Esophagus (tissue), 2 donors: Measurements from ENCODE around the gene PRAMEF20. TPM values are rescaled to one million over a fixed set of nuclear protein-coding genes. Genes with fewer than 3 reads are reported as not detected.
"Not testable (repeated sequence)": the region's sequence is repeated elsewhere in the genome, so short reads cannot be mapped to it uniquely, and the experiment has no call there.

ENCODE experiments used
- H3K27ac ChIP-seq, 2 donors: one replicate each; pipeline ENCODE4 v1.5.1; 2013; ENCODE audit warnings: low read depth in 2 of 2, mild to moderate bottlenecking in 2 of 2, inconsistent platforms in 1 of 2, low read length in 1 of 2, moderate library complexity in 1 of 2
- H3K27me3 ChIP-seq, 2 donors: one replicate each; pipeline ENCODE4 v1.6.1; 2013; ENCODE audit warnings: low read length in 2 of 2, control low read depth in 1 of 2, mild to moderate bottlenecking in 1 of 2; ENCODE audit not compliant: insufficient read depth in 2 of 2, control insufficient read depth in 1 of 2
- H3K36me3 ChIP-seq, 2 donors: one replicate each; pipeline ENCODE4 v1.6.1; 2013; ENCODE audit warnings: low read length in 1 of 2; ENCODE audit not compliant: control insufficient read depth in 2 of 2, insufficient read depth in 2 of 2
- H3K4me1 ChIP-seq, 2 donors: one replicate each; pipeline ENCODE4 v1.6.1; 2013; ENCODE audit warnings: low read length in 1 of 2; ENCODE audit not compliant: control insufficient read depth in 2 of 2, insufficient read depth in 2 of 2
- H3K4me3 ChIP-seq, 2 donors: one replicate each; pipeline ENCODE4 v1.5.1; 2013; ENCODE audit warnings: low read length in 2 of 2, mild to moderate bottlenecking in 2 of 2, low read depth in 1 of 2, moderate library complexity in 1 of 2
- H3K9me3 ChIP-seq, 2 donors: one replicate each; pipeline ENCODE4 v1.6.1; 2013; ENCODE audit warnings: mild to moderate bottlenecking in 2 of 2, low read depth in 1 of 2, low read length in 1 of 2, moderate library complexity in 1 of 2; ENCODE audit not compliant: control insufficient read depth in 2 of 2, insufficient read depth in 1 of 2
- WGBS, 2 donors: extraction: QIAGEN DNeasy Blood & Tissue Kit; methylation state at CpG; one replicate each; pipeline ENCODE4 v1.1.7; 2013; 5-methylcytosine and 5-hydroxymethylcytosine counted together
- polyA plus RNA-seq, 2 donors: library from polyadenylated mRNA; stranded (reverse); fragments of 200-250 nt; gene quantifications; one replicate each; pipeline ENCODE4 v1.2.3, GENCODE V29; 2013
- donor health status: healthy with polysubstance abuse.
- donor health status: Bipolar disorder and iron deficiency.

Gene PRAMEF20
- polyA plus RNA-seq, 2 donors, result not detected

GRCh38 chr1:13395311-13395710, 14.9 kb upstream of the PRAMEF20 start:
- H3K27me3 ChIP-seq, H3K36me3 ChIP-seq, H3K27ac ChIP-seq, H3K4me3 ChIP-seq, H3K9me3 ChIP-seq, H3K4me1 ChIP-seq: not testable (repeated sequence)
- WGBS, 2 donors, result 94 to 95% methylated on average over 22 of the region's 22 CpGs

- Histone ChIP-seq H3K27ac (no peak overlapping the region), H3K4me3 (no peak overlapping the region), H3K4me1 (no peaks in the 10 kb centered on the region), H3K9me3 (no peaks in the 10 kb centered on the region), H3K27me3 (no peaks in the 10 kb centered on the region), H3K36me3 (no peaks in the 10 kb centered on the region)
- WGBS, 2 donors, result 68 to 74% methylated on average over 4 of the region's 4 CpGs
Measured at GRCh38 chr1:13407811-13408210, 2.4 kb upstream of the PRAMEF20 start.

- Histone ChIP-seq H3K27me3 (no peaks in the 10 kb centered on the region), H3K4me3 (no peak overlapping the region), H3K4me1 (no peaks in the 10 kb centered on the region), H3K27ac (no peak overlapping the region), H3K9me3 (no peaks in the 10 kb centered on the region), H3K36me3 (no peaks in the 10 kb centered on the region)
- 90 to 95% methylated on average over 13 of the region's 13 CpGs for WGBS, 2 donors
Measured at GRCh38 chr1:13430495-13430894, 20.2 kb downstream of the PRAMEF20 start.

- Histone ChIP-seq H3K27ac (no peak overlapping the region), H3K36me3 (no peaks in the 10 kb centered on the region), H3K9me3 (no peaks in the 10 kb centered on the region), H3K27me3 (no peaks in the 10 kb centered on the region), H3K4me1 (no peaks in the 10 kb centered on the region), H3K4me3 (no peak overlapping the region)
- 43 to 46% methylated on average over 3 of the region's 3 CpGs for WGBS, 2 donors
Measured at GRCh38 chr1:13432251-13432650, 22.0 kb downstream of the PRAMEF20 start.

GRCh38 chr1:13433694-13434358, 23.6 kb downstream of the PRAMEF20 start:
- not testable (repeated sequence) for H3K27me3 ChIP-seq, H3K9me3 ChIP-seq, H3K4me1 ChIP-seq, H3K27ac ChIP-seq, H3K4me3 ChIP-seq, H3K36me3 ChIP-seq
- 92 to 94% methylated on average over 30 to 32 of the region's 32 CpGs for WGBS, 2 donors

- Histone ChIP-seq H3K9me3 (no peaks in the 10 kb centered on the region), H3K4me3 (no peak overlapping the region), H3K36me3 (no peaks in the 10 kb centered on the region), H3K27me3 (no peaks in the 10 kb centered on the region), H3K27ac (no peak overlapping the region), H3K4me1 (no peaks in the 10 kb centered on the region)
- 54 to 61% methylated on average over 3 of the region's 3 CpGs for WGBS, 2 donors
Measured at GRCh38 chr1:13435458-13435857, 25.2 kb downstream of the PRAMEF20 start.

- H3K27ac ChIP-seq, H3K4me1 ChIP-seq, H3K4me3 ChIP-seq, H3K27me3 ChIP-seq, H3K9me3 ChIP-seq, H3K36me3 ChIP-seq: not testable (repeated sequence)
- 93 to 95% methylated on average over 47 to 49 of the region's 49 CpGs for WGBS, 2 donors
Measured at GRCh38 chr1:13439104-13439783, 29.0 kb downstream of the PRAMEF20 start.

GRCh38 chr1:13443335-13443979, 33.2 kb downstream of the PRAMEF20 start:
- Histone ChIP-seq H3K27me3 (no peaks in the 10 kb centered on the region), H3K4me1 (no peaks in the 10 kb centered on the region), H3K9me3 (peaks cover 0 to 2% of the 10 kb centered on the region in 2 donors), H3K27ac (no peak overlapping the region), H3K36me3 (no peaks in the 10 kb centered on the region), H3K4me3 (no peak overlapping the region)
- 28 to 38% methylated on average over 10 of the region's 10 CpGs for WGBS, 2 donors

- WGBS, 2 donors, result 50 to 62% methylated on average over 7 of the region's 7 CpGs
- H3K4me1 ChIP-seq, result no peaks in the 10 kb centered on the region
- peaks cover 0 to 2% of the 10 kb centered on the region in 2 donors for H3K9me3 ChIP-seq
Measured at GRCh38 chr1:13450204-13450603, 40.0 kb downstream of the PRAMEF20 start.

More at GRCh38 chr1:13450204-13450603, 40.0 kb downstream of the PRAMEF20 start:
- Histone ChIP-seq H3K36me3 (no peaks in the 10 kb centered on the region), H3K27me3 (no peaks in the 10 kb centered on the region), H3K4me3 (no peak overlapping the region), H3K27ac (no peak overlapping the region)
